Body of pancreas (tissue), 4 donors: ENCODE measurements around the gene CAPZA1.

Experiments
- CTCF ChIP-seq, 7 experiments: fragments of 450-650 bp in 4 of 7; fragments of 200-600 bp in 3 of 7; sonication (generic) in 3 of 7; IDR thresholded peaks; one replicate each; pipeline ENCODE4 v1.5.1; 2016 to 2019; ENCODE audit warnings: antibody characterized with exemption in 7 of 7
- POLR2A ChIP-seq, 3 donors: fragments of 450-650 bp; IDR thresholded peaks; one replicate each; pipeline ENCODE4 v1.6.1; 2016; ENCODE audit warnings: antibody characterized with exemption in 3 of 3, mild to moderate bottlenecking in 2 of 3

GRCh38 chr1:112583366-112583765 is 36.3 kb upstream of the CAPZA1 start:
- TF ChIP-seq POLR2A (IDR thresholded peaks at IDR 0.05) = no peak
- no peak for TF ChIP-seq CTCF (IDR thresholded peaks at IDR 0.05)
